Glomerular visceral epithelial cell (primary cell): Measurements from ENCODE around the gene WNK2.

ENCODE experiments used
- DNase-seq: peaks from one replicate; pipeline ENCODE4 v3.0.0-alpha.2; 2016; ENCODE audit errors: extremely low spot score

Gene WNK2

DNA sequence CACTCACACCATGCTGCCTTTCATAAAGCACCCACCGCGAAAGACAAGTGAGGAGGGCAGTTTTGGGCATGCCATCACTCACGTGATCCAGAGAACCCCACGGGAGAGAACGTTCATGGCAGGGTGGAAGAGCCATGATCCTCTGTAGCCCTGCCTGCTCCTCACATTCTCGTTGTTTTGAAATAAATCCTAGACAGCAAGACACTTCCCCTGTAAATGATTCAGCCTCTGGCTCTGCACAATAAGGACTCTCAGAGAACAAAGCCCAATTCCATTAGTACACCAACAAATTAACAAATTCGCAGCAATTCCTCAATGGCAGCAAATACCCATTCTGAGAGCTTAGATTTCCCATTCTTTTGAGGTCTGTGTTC, 71.5 kb downstream of the WNK2 start:
- no peak for DNase-seq

GRCh38 chr9:93255994-93256877, 72.3 kb downstream of the WNK2 start:
- DNase-seq: no peak

DNA sequence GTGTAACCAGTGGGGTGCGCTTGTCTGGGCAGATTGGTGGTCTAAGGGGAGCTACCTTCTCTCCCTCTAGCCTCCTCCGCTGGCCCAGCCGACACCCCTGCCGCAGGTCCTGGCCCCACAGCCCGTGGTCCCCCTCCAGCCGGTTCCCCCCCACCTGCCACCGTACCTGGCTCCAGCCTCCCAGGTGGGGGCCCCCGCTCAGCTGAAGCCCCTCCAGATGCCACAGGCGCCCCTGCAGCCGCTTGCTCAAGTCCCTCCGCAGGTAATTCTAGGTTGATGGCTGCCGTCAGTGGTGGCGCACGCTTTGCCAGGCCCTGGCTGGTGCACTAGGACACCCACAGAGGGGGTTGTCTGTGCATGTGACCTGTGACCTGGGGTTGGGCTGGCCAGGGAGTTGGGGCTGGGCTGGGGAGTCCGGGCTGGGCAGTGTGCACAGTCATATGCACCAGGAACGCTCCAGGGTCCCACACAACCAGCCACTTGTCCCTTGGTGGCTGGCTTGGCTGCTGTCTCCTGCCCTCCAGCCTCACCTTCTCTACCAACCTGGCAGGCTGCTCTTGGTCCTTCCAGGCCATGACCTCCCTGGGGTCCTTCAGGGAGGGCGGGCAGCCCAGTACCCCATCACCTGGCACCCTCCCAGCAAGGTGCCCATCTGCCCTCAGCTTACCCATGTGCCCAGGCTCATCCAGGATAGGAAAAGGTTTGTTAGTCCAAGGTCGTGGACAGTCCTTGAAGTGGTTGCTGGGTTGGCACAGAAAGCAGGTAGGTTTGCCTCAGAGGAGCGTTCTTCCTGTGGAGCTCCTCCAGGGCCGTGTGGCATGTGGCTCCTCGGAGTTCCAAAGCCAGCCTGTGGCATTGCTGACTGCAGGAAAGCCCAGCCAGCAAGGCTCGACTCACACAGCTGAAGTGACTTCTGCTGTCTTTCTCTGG, 73.2 kb downstream of the WNK2 start:
- no peak for DNase-seq

GRCh38 chr9:93257808-93258331, 73.9 kb downstream of the WNK2 start:
- no peak for DNase-seq

- DNase-seq: no peak
These were observed 74.5 kb downstream of the WNK2 start for GRCh38 chr9:93258419-93258817.

DNA sequence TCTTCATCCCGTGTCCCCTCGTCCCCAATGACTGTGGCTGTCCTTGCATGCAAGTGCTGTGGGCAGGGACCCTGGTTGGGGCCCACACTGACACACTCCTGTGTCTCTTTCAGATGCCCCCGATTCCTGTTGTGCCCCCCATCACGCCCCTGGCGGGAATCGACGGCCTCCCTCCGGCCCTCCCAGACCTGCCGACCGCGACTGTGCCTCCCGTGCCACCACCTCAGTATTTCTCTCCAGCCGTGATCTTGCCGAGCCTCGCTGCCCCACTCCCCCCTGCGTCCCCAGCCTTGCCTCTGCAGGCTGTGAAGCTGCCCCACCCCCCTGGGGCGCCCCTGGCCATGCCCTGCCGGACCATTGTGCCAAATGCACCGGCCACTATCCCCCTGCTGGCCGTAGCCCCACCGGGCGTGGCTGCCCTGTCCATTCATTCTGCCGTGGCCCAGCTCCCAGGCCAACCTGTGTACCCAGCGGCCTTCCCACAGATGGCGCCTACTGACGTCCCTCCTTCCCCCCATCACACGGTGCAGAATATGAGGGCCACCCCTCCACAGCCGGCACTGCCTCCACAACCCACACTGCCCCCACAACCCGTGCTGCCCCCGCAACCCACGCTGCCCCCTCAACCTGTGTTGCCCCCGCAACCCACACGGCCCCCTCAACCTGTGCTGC, 75.0 kb downstream of the WNK2 start:
- no peak for DNase-seq

- no peak for DNase-seq
These were observed 75.7 kb downstream of the WNK2 start for GRCh38 chr9:93259490-93260262.

GRCh38 chr9:93260263-93261066, 76.5 kb downstream of the WNK2 start:
- no peak for DNase-seq

GRCh38 chr9:93261281-93261680, 77.3 kb downstream of the WNK2 start:
- no peak for DNase-seq

DNA sequence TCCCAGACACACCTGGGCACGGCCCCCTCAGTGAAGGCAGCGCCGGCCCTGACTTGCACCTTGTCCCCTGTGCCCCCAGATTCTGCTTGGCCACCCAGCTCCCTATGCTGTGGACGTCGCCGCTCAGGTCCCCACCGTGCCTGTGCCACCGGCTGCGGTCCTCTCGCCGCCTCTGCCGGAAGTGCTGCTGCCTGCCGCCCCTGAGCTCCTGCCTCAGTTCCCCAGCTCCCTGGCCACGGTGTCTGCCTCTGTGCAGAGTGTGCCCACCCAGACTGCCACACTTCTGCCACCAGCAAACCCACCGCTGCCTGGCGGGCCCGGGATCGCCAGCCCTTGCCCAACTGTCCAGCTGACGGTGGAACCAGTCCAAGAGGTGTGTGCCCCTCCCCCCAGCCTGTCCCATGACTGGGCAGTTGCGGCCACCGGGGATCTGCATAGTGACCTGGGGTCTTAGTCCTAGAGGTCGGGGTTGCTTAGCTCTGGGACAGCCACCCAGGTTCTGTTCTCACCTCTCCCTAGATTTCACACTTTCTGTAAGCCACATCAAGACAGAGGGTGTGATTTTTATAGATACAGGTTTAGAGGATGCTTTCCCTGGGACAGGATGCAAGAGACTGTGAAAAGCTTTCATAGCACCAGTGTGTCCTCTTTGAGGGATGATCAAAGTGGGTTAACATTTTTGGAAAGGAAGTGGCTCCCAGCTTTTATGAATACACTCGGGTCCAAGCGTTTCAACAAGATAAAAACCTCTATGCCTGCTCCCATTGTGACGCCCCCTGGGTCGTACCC, 78.0 kb downstream of the WNK2 start:
- DNase-seq: no peak

DNA sequence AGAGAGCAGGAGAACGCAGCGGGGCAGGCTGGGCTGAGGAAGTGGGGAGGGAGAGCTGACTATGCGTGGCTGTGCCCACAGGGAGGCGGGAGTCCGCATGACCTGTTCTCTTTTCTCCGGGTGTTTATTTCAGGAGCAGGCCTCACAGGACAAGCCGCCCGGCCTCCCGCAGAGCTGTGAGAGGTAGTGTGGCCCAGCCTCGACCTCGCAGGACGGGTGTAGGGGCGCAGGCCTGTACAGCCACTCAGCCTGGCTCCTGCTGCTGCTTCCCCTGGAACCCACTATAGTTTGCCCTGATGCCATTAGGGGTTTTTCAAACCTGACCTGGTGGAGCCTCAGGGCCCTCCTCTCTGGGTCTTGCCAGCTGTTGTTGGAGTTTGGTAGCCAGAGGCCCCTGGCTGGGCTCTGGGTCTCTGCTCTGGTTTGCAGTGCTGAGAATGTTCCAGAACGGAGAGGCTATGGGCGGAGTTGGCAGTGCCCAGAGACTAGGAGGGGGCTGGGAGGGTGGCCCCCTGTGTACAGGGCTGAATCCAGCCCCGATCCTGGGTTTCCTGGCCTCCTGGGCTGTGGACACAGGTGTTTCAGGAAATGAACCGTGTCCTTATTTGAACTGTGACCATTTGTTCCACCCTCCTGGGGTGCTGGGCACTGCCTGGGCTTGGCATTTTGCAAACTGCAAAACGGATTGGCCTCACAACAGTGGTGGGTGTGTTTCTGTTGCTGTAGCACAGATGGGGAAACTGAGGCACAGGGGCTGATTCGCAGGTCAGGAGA, 78.8 kb downstream of the WNK2 start:
- DNase-seq: no peak

- no peak for DNase-seq
These were observed 79.6 kb downstream of the WNK2 start for GRCh38 chr9:93263334-93264229.

GRCh38 chr9:93264338-93265125, 80.6 kb downstream of the WNK2 start:
- no peak for DNase-seq

- no peak for DNase-seq
These were observed 81.5 kb downstream of the WNK2 start for GRCh38 chr9:93265301-93265971.

DNA sequence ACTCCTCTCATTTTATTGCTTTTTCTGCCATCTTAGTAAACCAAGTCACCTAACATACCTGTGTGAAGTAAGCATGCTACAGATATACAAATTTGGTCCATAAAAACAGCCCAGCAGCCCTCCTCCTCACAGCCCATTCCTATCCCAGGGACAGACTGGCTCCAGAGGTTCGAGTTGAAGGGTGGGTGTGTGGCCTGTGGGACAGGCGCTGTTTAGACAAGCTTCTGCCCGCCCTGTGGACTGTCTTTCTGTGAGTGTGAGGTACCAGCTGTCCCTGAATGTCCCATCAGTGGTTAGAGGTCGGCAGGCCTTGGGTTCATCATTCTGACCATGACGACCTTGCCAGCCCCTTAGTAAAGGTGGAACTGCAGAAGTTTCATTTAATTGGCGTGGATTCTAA, 82.0 kb downstream of the WNK2 start:
- DNase-seq: no peak

GRCh38 chr9:93266521-93267001, 82.6 kb downstream of the WNK2 start:
- DNase-seq: no peak
